SK-N-SH treated with all-trans-retinoic acid at 6 μM for 48 hours (cell line): ENCODE data around the gene TRIP11.

Experiments used
- BACH2 ChIP-seq: fragments of 250-450 bp; sonication (Bioruptor Pico); IDR thresholded peaks from 2 replicates; pipeline ENCODE4 v1.9.0; 2021; ENCODE audit warnings: mild to moderate bottlenecking, borderline replicate concordance
- PATZ1 ChIP-seq: fragments of 250-450 bp; sonication (Bioruptor Pico); IDR thresholded peaks from 2 replicates; pipeline ENCODE4 v1.8.0; 2020; ENCODE audit warnings: mild to moderate bottlenecking, moderate library complexity, borderline replicate concordance
- RARB ChIP-seq: fragments of 250-450 bp; sonication (Bioruptor Pico); IDR thresholded peaks from 2 replicates; pipeline ENCODE4 v1.8.0; 2021; ENCODE audit warnings: mild to moderate bottlenecking, moderate library complexity
- ZC3H10 ChIP-seq: fragments of 250-450 bp; sonication (Bioruptor Pico); IDR thresholded peaks from 2 replicates; pipeline ENCODE4 v1.5.1; 2021; ENCODE audit warnings: mild to moderate bottlenecking, moderate library complexity
- ZFP3 ChIP-seq: fragments of 250-450 bp; sonication (Bioruptor Pico); IDR thresholded peaks from 2 replicates; pipeline ENCODE4 v1.5.0; 2020; ENCODE audit warnings: mild to moderate bottlenecking, moderate library complexity
- ZFP30 ChIP-seq: fragments of 450-650 bp; formaldehyde crosslinking; IDR thresholded peaks from 2 replicates; pipeline ENCODE4 v1.5.0; 2022; ENCODE audit warnings: mild to moderate bottlenecking, moderate library complexity
- ZNF70 ChIP-seq: fragments of 450-650 bp; formaldehyde crosslinking; IDR thresholded peaks from 2 replicates; pipeline ENCODE4 v1.5.0; 2020; ENCODE audit warnings: mild to moderate bottlenecking, moderate library complexity

DNA sequence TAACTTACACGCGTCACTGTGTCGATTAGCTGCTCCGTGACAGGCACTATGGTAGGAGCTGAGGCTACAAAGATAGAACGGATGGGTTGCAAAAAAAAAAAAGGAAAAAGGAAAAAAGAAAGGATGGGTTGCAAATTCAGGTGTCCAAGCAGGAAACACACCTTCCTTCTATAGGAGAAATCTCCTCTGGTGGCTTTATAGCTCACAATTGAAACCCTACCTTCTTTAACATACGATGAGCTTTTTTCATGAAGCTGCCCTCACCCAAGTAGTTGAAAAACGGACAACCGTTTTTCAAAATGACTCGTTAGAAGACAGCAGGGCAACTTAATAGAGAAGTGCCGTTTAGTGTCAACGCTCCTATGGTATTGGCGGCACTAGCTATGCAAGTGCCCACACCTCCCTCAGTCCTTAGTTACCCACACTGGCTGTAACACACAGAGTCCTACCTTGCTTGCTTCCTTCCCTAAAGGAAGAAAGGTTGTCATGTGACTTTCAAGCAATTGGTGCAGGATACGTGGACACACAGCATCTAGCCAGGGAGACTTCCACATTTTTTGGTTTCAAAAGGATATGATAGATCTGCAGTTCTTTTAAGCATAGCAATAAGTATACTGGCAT is 682 bp upstream of the TRIP11 start:
- no peak for TF ChIP-seq ZFP30 (CRISPR knock-in tag)
- no peak for TF ChIP-seq ZFP3
- TF ChIP-seq PATZ1 (CRISPR knock-in tag), result no peak
- TF ChIP-seq ZC3H10 (CRISPR knock-in tag), result no peak
- no peak for TF ChIP-seq BACH2 (CRISPR knock-in tag)
- no peak for TF ChIP-seq ZNF70
- TF ChIP-seq RARB, result no peak
